Hepatocyte (in vitro differentiated cells): Measurements from ENCODE around the gene FAM78A.

Source experiments
- EZH2 ChIP-seq: fragments of 200-600 bp; sonication (generic); IDR thresholded peaks from 2 replicates; pipeline ENCODE4 v1.6.1; 2016; ENCODE audit warnings: antibody characterized with exemption, mild to moderate bottlenecking, borderline replicate concordance
- TF ChIP-seq, protein P1 (sequence below): fragments of 200-600 bp; sonication (generic); IDR thresholded peaks from 2 replicates; pipeline ENCODE4 v1.5.1; 2016; ENCODE audit warnings: antibody characterized with exemption, mild to moderate bottlenecking; ENCODE audit not compliant: poor library complexity

- no peak for TF ChIP-seq EZH2
- TF ChIP-seq, protein P1, sequence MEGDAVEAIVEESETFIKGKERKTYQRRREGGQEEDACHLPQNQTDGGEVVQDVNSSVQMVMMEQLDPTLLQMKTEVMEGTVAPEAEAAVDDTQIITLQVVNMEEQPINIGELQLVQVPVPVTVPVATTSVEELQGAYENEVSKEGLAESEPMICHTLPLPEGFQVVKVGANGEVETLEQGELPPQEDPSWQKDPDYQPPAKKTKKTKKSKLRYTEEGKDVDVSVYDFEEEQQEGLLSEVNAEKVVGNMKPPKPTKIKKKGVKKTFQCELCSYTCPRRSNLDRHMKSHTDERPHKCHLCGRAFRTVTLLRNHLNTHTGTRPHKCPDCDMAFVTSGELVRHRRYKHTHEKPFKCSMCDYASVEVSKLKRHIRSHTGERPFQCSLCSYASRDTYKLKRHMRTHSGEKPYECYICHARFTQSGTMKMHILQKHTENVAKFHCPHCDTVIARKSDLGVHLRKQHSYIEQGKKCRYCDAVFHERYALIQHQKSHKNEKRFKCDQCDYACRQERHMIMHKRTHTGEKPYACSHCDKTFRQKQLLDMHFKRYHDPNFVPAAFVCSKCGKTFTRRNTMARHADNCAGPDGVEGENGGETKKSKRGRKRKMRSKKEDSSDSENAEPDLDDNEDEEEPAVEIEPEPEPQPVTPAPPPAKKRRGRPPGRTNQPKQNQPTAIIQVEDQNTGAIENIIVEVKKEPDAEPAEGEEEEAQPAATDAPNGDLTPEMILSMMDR: no peak
Measured at GRCh38 chr9:131264231-131264630, 12.1 kb downstream of the FAM78A start.
